GM18907 (cell line): Measurements from ENCODE around the gene FUBP3.
A peak's percentile ranks its signal among the peaks of the same experiment; 100 is the strongest.
"Not testable (repeated sequence)": the region's sequence is repeated elsewhere in the genome, so short reads cannot be mapped to it uniquely, and the experiment has no call there.

Source experiments
- ATAC-seq: cut with Tn5 transposase; IDR thresholded peaks from one replicate; pipeline ENCODE4 v1.9.1; 2021; ENCODE audit warnings: mild to moderate bottlenecking, moderate library complexity; ENCODE audit not compliant: unreplicated experiment

FUBP3 gene

GRCh38 chr9:130680836-130681768, 101.7 kb downstream of the FUBP3 start:
- peak; percentile 44 for ATAC-seq

GRCh38 chr9:130681769-130682420, 102.5 kb downstream of the FUBP3 start:
- peak; percentile 23 for ATAC-seq

- ATAC-seq = no peak
These were observed 103.2 kb downstream of the FUBP3 start for GRCh38 chr9:130682421-130683121.

GRCh38 chr9:130685104-130685503, 105.7 kb downstream of the FUBP3 start:
- no peak for ATAC-seq

- not testable (repeated sequence) for ATAC-seq
These were observed 106.6 kb downstream of the FUBP3 start for GRCh38 chr9:130685945-130686344.

- ATAC-seq = no peak
These were observed 108.2 kb downstream of the FUBP3 start for GRCh38 chr9:130687615-130688014.
